Mesenchymal stem cell (in vitro differentiated cells and primary cell): ENCODE measurements around the gene RAET1G.
"Not testable (repeated sequence)": the region's sequence is repeated elsewhere in the genome, so short reads cannot be mapped to it uniquely, and the experiment has no call there.

Experiments used
- DNase-seq: peaks from one replicate; pipeline ENCODE4 v3.0.0-alpha.2; 2013
- H2AFZ ChIP-seq: one replicate; pipeline ENCODE4 v1.6.1; 2013; ENCODE audit warnings: low read depth, mild to moderate bottlenecking, control low read depth, inconsistent platforms, low read length, moderate library complexity
- H2AK5ac ChIP-seq: 2 replicates; pipeline ENCODE4 v1.6.1; 2013; ENCODE audit warnings: low read length, moderate library complexity, mild to moderate bottlenecking, inconsistent platforms; ENCODE audit not compliant: severe bottlenecking
- H2BK120ac ChIP-seq: one replicate; pipeline ENCODE4 v1.6.1; 2013; ENCODE audit warnings: low read depth, mild to moderate bottlenecking, inconsistent platforms, low read length, moderate library complexity
- H2BK12ac ChIP-seq, 2 experiments: one replicate each; pipeline ENCODE4 v1.6.1; 2013; ENCODE audit warnings: inconsistent platforms in 2 of 2, low read length in 2 of 2, mild to moderate bottlenecking in 2 of 2, moderate library complexity in 2 of 2, control low read depth in 1 of 2
- H2BK15ac ChIP-seq: one replicate; pipeline ENCODE4 v1.6.1; 2013; ENCODE audit warnings: mild to moderate bottlenecking, low read depth, inconsistent platforms; ENCODE audit not compliant: poor library complexity, severe bottlenecking
- H2BK5ac ChIP-seq: 2 replicates; pipeline ENCODE4 v1.6.1; 2013; ENCODE audit warnings: low read depth, mild to moderate bottlenecking, low read length, control low read depth, inconsistent platforms; ENCODE audit not compliant: poor library complexity, severe bottlenecking
- H3K14ac ChIP-seq, 2 experiments: one replicate each; pipeline ENCODE4 v1.6.1; 2013; ENCODE audit warnings: inconsistent platforms in 2 of 2, low read length in 2 of 2, control low read depth in 1 of 2, mild to moderate bottlenecking in 1 of 2, moderate library complexity in 1 of 2
- H3K18ac ChIP-seq, 2 experiments: one replicate each; pipeline ENCODE4 v1.6.1; 2013; ENCODE audit warnings: inconsistent platforms in 2 of 2, low read length in 2 of 2, control low read depth in 1 of 2, low read depth in 1 of 2, mild to moderate bottlenecking in 1 of 2
- H3K23ac ChIP-seq, 2 experiments: one replicate each; pipeline ENCODE4 v1.6.1; 2013; ENCODE audit warnings: inconsistent platforms in 2 of 2, low read length in 2 of 2, mild to moderate bottlenecking in 2 of 2, moderate library complexity in 2 of 2, control low read depth in 1 of 2
- H3K27ac ChIP-seq: 2 replicates; pipeline ENCODE4 v1.5.1; 2013; ENCODE audit warnings: mild to moderate bottlenecking, moderate library complexity, low read length, control low read depth, inconsistent platforms; ENCODE audit not compliant: poor library complexity, severe bottlenecking
- H3K27me3 ChIP-seq, 2 experiments: 2 replicates each; pipeline versions ENCODE4 v1.6.1 to v1.7.0; 2013; ENCODE audit warnings: low read length in 2 of 2, mild to moderate bottlenecking in 2 of 2, moderate library complexity in 2 of 2, control low read depth in 1 of 2, inconsistent platforms in 1 of 2; ENCODE audit not compliant: control insufficient read depth in 1 of 2, insufficient read depth in 1 of 2
- H3K36me3 ChIP-seq, 2 experiments: 2 replicates each; pipeline versions ENCODE4 v1.6.1 to v1.7.0; 2013; ENCODE audit warnings: low read length in 2 of 2, control low read depth in 1 of 2, inconsistent platforms in 1 of 2, low read depth in 1 of 2, mild to moderate bottlenecking in 1 of 2; ENCODE audit not compliant: insufficient read depth in 2 of 2, control insufficient read depth in 1 of 2
- H3K4ac ChIP-seq, 2 experiments: one replicate each; pipeline ENCODE4 v1.6.1; 2013; ENCODE audit warnings: inconsistent platforms in 2 of 2, low read length in 2 of 2, mild to moderate bottlenecking in 2 of 2, moderate library complexity in 2 of 2, control low read depth in 1 of 2, low read depth in 1 of 2
- H3K4me1 ChIP-seq: 2 replicates; pipeline ENCODE4 v1.6.1; 2013; ENCODE audit warnings: low read depth, low read length, control low read depth; ENCODE audit not compliant: control insufficient read depth, insufficient read depth
- H3K4me2 ChIP-seq: 2 replicates; pipeline ENCODE4 v1.6.1; 2013; ENCODE audit warnings: low read length, mild to moderate bottlenecking, inconsistent platforms; ENCODE audit not compliant: poor library complexity, severe bottlenecking
- H3K4me3 ChIP-seq, 2 experiments: 2 replicates each; pipeline versions ENCODE4 v1.5.1 to v1.7.0; 2013; ENCODE audit warnings: low read length in 2 of 2, mild to moderate bottlenecking in 2 of 2, control low read depth in 1 of 2, low read depth in 1 of 2; ENCODE audit not compliant: insufficient read depth in 1 of 2
- H3K79me1 ChIP-seq: replicated peaks from 2 replicates; pipeline ENCODE4 v1.6.1; 2013; ENCODE audit warnings: mild to moderate bottlenecking, control low read depth, low read length, inconsistent platforms; ENCODE audit not compliant: poor library complexity, severe bottlenecking
- H3K9ac ChIP-seq: 2 replicates; pipeline ENCODE4 v1.7.0; 2013; ENCODE audit warnings: mild to moderate bottlenecking, low read length, moderate library complexity
- H3K9me3 ChIP-seq: 2 replicates; pipeline ENCODE4 v1.7.0; 2013; ENCODE audit warnings: mild to moderate bottlenecking, low read length; ENCODE audit not compliant: control insufficient read depth
- H4K8ac ChIP-seq: one replicate; pipeline ENCODE4 v1.6.1; 2013; ENCODE audit warnings: inconsistent platforms, mild to moderate bottlenecking, low read length, moderate library complexity
- H4K91ac ChIP-seq: one replicate; pipeline ENCODE4 v1.6.1; 2013; ENCODE audit warnings: mild to moderate bottlenecking, low read length, inconsistent platforms
- WGBS: methylation state at CpG from one replicate; pipeline ENCODE4 v1.1.7; 2013; ENCODE audit warnings: mixed read lengths; 5-methylcytosine and 5-hydroxymethylcytosine counted together

RAET1G gene

DNA sequence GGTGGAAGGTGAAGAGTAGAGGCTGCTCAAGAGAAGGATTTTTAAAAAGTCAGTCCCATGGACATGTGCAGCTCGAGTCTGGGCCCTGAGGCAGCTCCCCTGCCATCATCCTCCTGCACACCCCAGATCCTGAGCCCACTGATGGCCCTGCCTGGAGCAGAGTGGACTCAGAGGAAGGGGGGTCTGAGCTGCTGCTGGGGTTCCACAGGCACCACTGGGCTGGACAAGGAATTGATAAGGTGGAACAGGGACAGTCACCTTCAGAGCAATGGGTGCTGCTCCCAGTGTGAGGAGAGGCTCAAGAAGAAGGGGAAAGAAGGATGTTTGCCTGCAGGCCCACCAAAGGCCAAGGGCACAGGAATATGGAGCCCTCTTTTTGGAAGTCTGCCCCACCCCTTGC is 25.1 kb upstream of the RAET1G start:
- Histone ChIP-seq H4K8ac (no peak overlapping the region), H3K4me3 (no peak overlapping the region), H3K27me3 (peaks cover 29 to 44% of the 10 kb centered on the region in 2 experiments), H2AFZ (no peak overlapping the region), H3K4ac (no peak overlapping the region), H3K79me1 (no peaks in the 10 kb centered on the region), H3K36me3 (peaks cover 0 to 3% of the 10 kb centered on the region in 2 experiments), H2AK5ac (no peak overlapping the region), H3K9me3 (no peaks in the 10 kb centered on the region), H3K18ac (no peak overlapping the region), H3K4me1 (no peaks in the 10 kb centered on the region), H3K9ac (no peak overlapping the region), H2BK5ac (no peak overlapping the region), H3K27ac (no peak overlapping the region), H2BK12ac (no peak overlapping the region), H4K91ac (no peak overlapping the region), H3K14ac (no peak overlapping the region), H3K4me2 (no peak overlapping the region), H3K23ac (no peak overlapping the region), H2BK120ac (no peak overlapping the region), H2BK15ac (no peak overlapping the region)
- WGBS: 67% methylated on average over 1 of the region's 1 CpG
- no peak for DNase-seq

DNA sequence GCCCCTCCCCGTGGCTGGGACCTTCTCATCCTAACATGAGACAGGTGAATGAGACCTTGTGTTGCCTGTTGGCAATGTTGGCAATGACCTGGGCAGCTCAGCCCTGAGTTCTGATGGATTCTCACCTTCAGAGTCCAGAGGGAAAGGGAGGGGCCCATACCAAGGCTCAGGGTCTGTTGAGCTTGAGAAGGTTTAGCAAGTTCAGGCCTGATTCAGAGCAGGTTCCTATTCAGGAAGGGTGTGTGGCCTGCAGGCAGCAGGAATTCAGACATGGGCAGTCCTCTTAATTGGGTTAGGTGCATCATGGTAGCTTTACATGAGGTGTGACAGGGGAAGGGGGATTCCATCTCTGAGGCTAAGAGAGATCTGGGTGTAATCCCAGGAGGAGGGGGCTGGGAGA is 24.6 kb upstream of the RAET1G start:
- not testable (repeated sequence) for H4K8ac ChIP-seq, H3K27ac ChIP-seq, H3K36me3 ChIP-seq, H3K79me1 ChIP-seq, H3K4me1 ChIP-seq, H4K91ac ChIP-seq, DNase-seq, H2BK12ac ChIP-seq, H3K9me3 ChIP-seq, H3K9ac ChIP-seq, H2AFZ ChIP-seq, H3K4me3 ChIP-seq, H2BK15ac ChIP-seq, H2BK5ac ChIP-seq, H3K4ac ChIP-seq, H2AK5ac ChIP-seq, H3K23ac ChIP-seq, H2BK120ac ChIP-seq, H3K18ac ChIP-seq, H3K4me2 ChIP-seq, H3K14ac ChIP-seq
- peaks cover 24 to 41% of the 10 kb centered on the region in 2 experiments for H3K27me3 ChIP-seq
- no CpG with 5 or more reads among the region's 1 CpG for WGBS

DNA sequence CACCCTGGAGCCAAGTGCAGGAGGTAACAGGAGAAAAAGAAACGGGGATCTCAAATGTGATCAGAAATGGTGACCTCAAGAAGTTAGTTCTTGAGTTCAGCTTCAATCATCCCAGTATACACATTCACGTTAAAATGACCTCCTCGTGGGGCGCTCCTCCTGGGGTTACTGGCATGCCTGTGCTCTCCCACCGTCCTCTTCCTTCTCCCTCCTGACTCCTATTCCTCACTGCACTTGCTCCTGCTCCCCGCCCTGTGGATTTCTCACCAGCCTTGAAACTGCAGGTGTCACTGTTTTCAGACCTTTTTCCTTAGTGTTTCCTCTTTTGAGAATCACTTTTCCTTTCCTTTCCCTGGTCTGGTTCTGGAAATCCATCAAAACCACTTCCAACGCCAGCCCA is 23.7 kb upstream of the RAET1G start:
- not testable (repeated sequence) for H3K4me2 ChIP-seq, H2BK5ac ChIP-seq, H4K8ac ChIP-seq, H2AFZ ChIP-seq, H4K91ac ChIP-seq, H3K14ac ChIP-seq, H3K36me3 ChIP-seq, H2BK12ac ChIP-seq, H2BK120ac ChIP-seq, H3K9me3 ChIP-seq, H2BK15ac ChIP-seq, DNase-seq, H3K23ac ChIP-seq, H3K9ac ChIP-seq, H3K4me1 ChIP-seq, H3K27ac ChIP-seq, H3K18ac ChIP-seq, H3K79me1 ChIP-seq, H3K4me3 ChIP-seq, H2AK5ac ChIP-seq, H3K4ac ChIP-seq
- 47% methylated on average over 7 of the region's 7 CpGs for WGBS
- H3K27me3 ChIP-seq: peaks cover 15 to 32% of the 10 kb centered on the region in 2 experiments

DNA sequence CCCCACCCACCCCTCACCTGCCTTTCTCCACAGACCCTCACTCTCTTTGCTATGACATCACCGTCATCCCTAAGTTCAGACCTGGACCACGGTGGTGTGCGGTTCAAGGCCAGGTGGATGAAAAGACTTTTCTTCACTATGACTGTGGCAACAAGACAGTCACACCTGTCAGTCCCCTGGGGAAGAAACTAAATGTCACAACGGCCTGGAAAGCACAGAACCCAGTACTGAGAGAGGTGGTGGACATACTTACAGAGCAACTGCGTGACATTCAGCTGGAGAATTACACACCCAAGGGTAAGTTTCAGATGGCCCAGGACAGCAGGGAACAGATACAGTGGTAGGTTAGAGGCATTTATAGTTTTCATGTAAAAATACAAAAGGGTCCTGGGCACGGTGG is 22.4 kb upstream of the RAET1G start:
- H3K9ac ChIP-seq, H3K9me3 ChIP-seq, H3K4me1 ChIP-seq, H3K18ac ChIP-seq, H2AK5ac ChIP-seq, H3K79me1 ChIP-seq, H2BK120ac ChIP-seq, H2BK5ac ChIP-seq, H2BK15ac ChIP-seq, H3K4me2 ChIP-seq, DNase-seq, H4K8ac ChIP-seq, H3K14ac ChIP-seq, H2BK12ac ChIP-seq, H3K23ac ChIP-seq, H2AFZ ChIP-seq, H3K36me3 ChIP-seq, H3K4me3 ChIP-seq, H3K27ac ChIP-seq, H4K91ac ChIP-seq, H3K4ac ChIP-seq: not testable (repeated sequence)
- peaks cover 11 to 24% of the 10 kb centered on the region in 2 experiments for H3K27me3 ChIP-seq
- 44% methylated on average over 2 of the region's 6 CpGs for WGBS
